K562 (cell line): ENCODE results near the gene SFI1. TPM values are rescaled to one million over a fixed set of nuclear protein-coding genes. Genes with fewer than 3 reads are reported as not detected.

Source experiments
- CCNT2 ChIP-seq: IDR thresholded peaks from 2 replicates; pipeline ENCODE4 v1.6.1; 2011; ENCODE audit warnings: borderline replicate concordance, low read depth, mild to moderate bottlenecking, moderate library complexity, mixed read lengths, low read length; ENCODE audit not compliant: insufficient read length; ENCODE audit errors: extremely low read depth
- E2F6 ChIP-seq, 2 experiments: IDR thresholded peaks; 2 replicates each; pipeline ENCODE4 v1.6.1; 2011; ENCODE audit warnings: borderline replicate concordance in 1 of 2, control low read depth in 1 of 2, low read depth in 1 of 2, low read length in 1 of 2, mild to moderate bottlenecking in 1 of 2, mixed read lengths in 1 of 2, moderate library complexity in 1 of 2; ENCODE audit not compliant: insufficient read depth in 1 of 2, insufficient read length in 1 of 2, poor library complexity in 1 of 2, severe bottlenecking in 1 of 2; ENCODE audit errors: extremely low read depth in 1 of 2
- HDAC2 ChIP-seq: fragments of 450-650 bp; IDR thresholded peaks from 2 replicates; pipeline ENCODE4 v1.6.1; 2016; ENCODE audit warnings: mild to moderate bottlenecking
- HMBOX1 ChIP-seq: sonication (generic); IDR thresholded peaks from 2 replicates; pipeline ENCODE4 v1.6.1; 2016
- SAP30 ChIP-seq: fragments of 200-600 bp; sonication (generic); IDR thresholded peaks from 2 replicates; pipeline ENCODE4 v1.6.1; 2012; ENCODE audit warnings: borderline replicate concordance, low read depth, mild to moderate bottlenecking, moderate library complexity, low read length, control low read depth, inconsistent platforms; ENCODE audit not compliant: insufficient read depth, poor library complexity, severe bottlenecking
- SIRT6 ChIP-seq: IDR thresholded peaks from one replicate; pipeline ENCODE4 v1.6.1; 2012; ENCODE audit warnings: low read depth, mild to moderate bottlenecking, control low read depth, inconsistent platforms, low read length, moderate library complexity
- TFAP4 ChIP-seq: sonication (generic); formaldehyde crosslinking; IDR thresholded peaks from 2 replicates; pipeline ENCODE4 v1.8.0; 2022; ENCODE audit warnings: missing genetic modification reagents, mild to moderate bottlenecking, moderate library complexity, borderline replicate concordance
- UBTF ChIP-seq, 2 experiments: IDR thresholded peaks; 2 replicates each; pipeline ENCODE4 v1.6.1; 2012; ENCODE audit warnings: improper control_type of control experiment in 2 of 2, low read depth in 2 of 2, low read length in 2 of 2, borderline replicate concordance in 1 of 2
- ZNF263 ChIP-seq: sonication (generic); formaldehyde crosslinking; IDR thresholded peaks from 2 replicates; pipeline ENCODE4 v1.8.0; 2022; ENCODE audit warnings: mild to moderate bottlenecking, missing genetic modification reagents, borderline replicate concordance
- polyA plus RNA-seq, 8 experiments: library from polyadenylated mRNA; depleted of rRNA in 4 of 8; stranded (reverse) in 5 of 8; unstranded in 3 of 8; fragments of >200 nt; fragmentation: Nextera tagmentation in 2 of 8; fragmentation: Illumina TruSeq in 1 of 8; extraction: Ambion mirVana in 2 of 8; extraction: Trizol in 1 of 8; gene quantifications; 2 replicates each; pipeline versions ENCODE4 v1.2.1 to v1.2.3, GENCODE V29; 2011 to 2014; ENCODE audit warnings: inconsistent platforms in 1 of 8, missing spikeins in 1 of 8
- total RNA-seq, 7 experiments: library from RNA; depleted of rRNA in 6 of 7; stranded (reverse); fragments of >200 nt in 6 of 7; fragmentation: Illumina TruSeq in 2 of 7; extraction: Trizol in 2 of 7; gene quantifications; 2 replicates each; pipeline versions ENCODE4 v1.2.1 to v1.2.3, GENCODE V29; 2011 to 2021; ENCODE audit warnings: low replicate concordance in 1 of 7

SFI1 gene
- total and polyA plus RNA-seq, 9 of the 15 experiments (the other 6 are each of a cell fraction or from before 2014, with no cell fraction given): 3.0 to 25.6 (median 14.1) TPM

- TF ChIP-seq TFAP4 (CRISPR knock-in tag) (peak; percentile 56; the same call in 1 of the 2 replicates), SIRT6 (no peak), CCNT2 (peak; percentile 7), HMBOX1 (peak; percentile 26; the same call in 1 of the 2 replicates), HDAC2 (no peak), UBTF (IDR thresholded peaks at IDR 0.05; ENCODE audit: borderline replicate concordance in 1 of 2, low read depth in 2 of 2, low read length in 2 of 2) (peak; percentile 26 to 29; a peak in 1 of 4 replicates), SAP30 (peak; percentile 36), ZNF263 (CRISPR knock-in tag) (peak; percentile 92), E2F6 (IDR thresholded peaks at IDR 0.05; ENCODE audit: borderline replicate concordance in 1 of 2, extremely low read depth in 1 of 2, insufficient read depth in 1 of 2, insufficient read length in 1 of 2, low read depth in 1 of 2, low read length in 1 of 2, poor library complexity in 1 of 2, severe bottlenecking in 1 of 2) (peak in 1 of 2 experiments; percentile 55)
Measured at GRCh38 chr22:31488988-31489617, 7.2 kb upstream of the SFI1 start (continued).
